ENCODE measurements around the gene LAMTOR1.
"Not testable (repeated sequence)": the region's sequence is repeated elsewhere in the genome, so short reads cannot be mapped to it uniquely, and the experiment has no call there.

The LAMTOR1 gene

GRCh38 chr11:72102946-72103753, at the start of gene LAMTOR1:
Gene LAMTOR1 (minus strand): TSS chr11:72103297. CDS start chr11:72103224, 73 bp downstream.
- DNase-seq, result peak; percentile 98

- DNase-seq, result no peak
Observed at GRCh38 chr11:72150882-72151281, 47.8 kb upstream of the LAMTOR1 start.

GRCh38 chr11:72146625-72147024, 43.5 kb upstream of the LAMTOR1 start:
- no peak for DNase-seq

GRCh38 chr11:72144807-72145565, 41.9 kb upstream of the LAMTOR1 start:
- DNase-seq, result no peak

GRCh38 chr11:72142543-72142942, 39.4 kb upstream of the LAMTOR1 start:
- DNase-seq, result not testable (repeated sequence)

GRCh38 chr11:72142086-72142485, 39.0 kb upstream of the LAMTOR1 start:
- not testable (repeated sequence) for DNase-seq

- DNase-seq, result peak; percentile 5
Observed at GRCh38 chr11:72141066-72141465, 38.0 kb upstream of the LAMTOR1 start.

- no peak for DNase-seq
Observed at GRCh38 chr11:72140661-72141060, 37.6 kb upstream of the LAMTOR1 start.

GRCh38 chr11:72139500-72139899, 36.4 kb upstream of the LAMTOR1 start:
- DNase-seq, result no peak

- no peak for DNase-seq
Observed at GRCh38 chr11:72138821-72139390, 35.8 kb upstream of the LAMTOR1 start.

- no peak for DNase-seq
Observed at GRCh38 chr11:72136684-72137262, 33.7 kb upstream of the LAMTOR1 start.

- DNase-seq, result no peak
Observed at GRCh38 chr11:72135891-72136683, 33.0 kb upstream of the LAMTOR1 start.

- not testable (repeated sequence) for DNase-seq
Observed at GRCh38 chr11:72135473-72135872, 32.4 kb upstream of the LAMTOR1 start, which contains the start of gene FOLR3. Gene FOLR3 (plus strand): TSS chr11:72135725. CDS start chr11:72135953, 228 bp downstream.

GRCh38 chr11:72132646-72133045, 29.5 kb upstream of the LAMTOR1 start:
- no peak for DNase-seq

GRCh38 chr11:72129381-72129780, 26.3 kb upstream of the LAMTOR1 start:
- DNase-seq, result no peak

GRCh38 chr11:72127923-72128322, 24.8 kb upstream of the LAMTOR1 start:
- DNase-seq, result no peak

- DNase-seq, result no peak
Observed at GRCh38 chr11:72125956-72126355, 22.9 kb upstream of the LAMTOR1 start.

GRCh38 chr11:72124046-72124445, 20.9 kb upstream of the LAMTOR1 start:
- DNase-seq, result no peak

- no peak for DNase-seq
Observed at GRCh38 chr11:72123117-72123653, 20.1 kb upstream of the LAMTOR1 start.

- DNase-seq, result no peak
Observed at GRCh38 chr11:72122607-72123006, 19.5 kb upstream of the LAMTOR1 start.

GRCh38 chr11:72120930-72121329, 17.8 kb upstream of the LAMTOR1 start:
- no peak for DNase-seq

GRCh38 chr11:72119198-72119597, 16.1 kb upstream of the LAMTOR1 start:
- DNase-seq, result no peak

Data from CD4-positive, alpha-beta T cell treated with Interleukin-6 for 4 hours (primary cell).